ENCODE results near the gene GGTLC1.
"Not testable (repeated sequence)": the region's sequence is repeated elsewhere in the genome, so short reads cannot be mapped to it uniquely, and the experiment has no call there.

Gene GGTLC1

DNA sequence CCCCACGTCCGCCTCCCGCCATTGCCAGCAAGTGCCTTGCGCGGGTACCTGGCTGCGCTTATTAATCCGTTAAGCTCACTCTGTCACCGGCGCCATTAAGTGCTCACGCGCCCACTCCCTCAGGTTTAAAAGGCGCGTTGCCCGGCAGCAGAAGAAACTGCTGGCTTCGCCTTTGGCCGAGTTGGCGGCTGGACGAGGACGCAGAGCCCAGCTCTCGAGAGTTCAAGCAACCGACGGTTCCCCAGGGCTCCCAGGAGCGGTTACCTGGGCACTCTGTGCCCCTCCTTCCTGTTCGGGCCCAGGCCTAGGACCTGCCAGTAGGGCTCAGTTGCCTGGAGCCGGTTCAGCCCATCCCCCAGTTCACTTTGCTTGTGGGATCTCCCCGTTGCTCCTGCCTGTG is at the start of gene GGTLC1:
Gene GGTLC1, minus strand, starts transcription at position 219 of the 400 bp plus-strand sequence. CDS start 2,168 bp downstream, outside the sequence.
- DNase-seq = no peak

GRCh38 chr20:24034820-24035219 is 46.2 kb upstream of the GGTLC1 start:
- no peak for DNase-seq

DNA sequence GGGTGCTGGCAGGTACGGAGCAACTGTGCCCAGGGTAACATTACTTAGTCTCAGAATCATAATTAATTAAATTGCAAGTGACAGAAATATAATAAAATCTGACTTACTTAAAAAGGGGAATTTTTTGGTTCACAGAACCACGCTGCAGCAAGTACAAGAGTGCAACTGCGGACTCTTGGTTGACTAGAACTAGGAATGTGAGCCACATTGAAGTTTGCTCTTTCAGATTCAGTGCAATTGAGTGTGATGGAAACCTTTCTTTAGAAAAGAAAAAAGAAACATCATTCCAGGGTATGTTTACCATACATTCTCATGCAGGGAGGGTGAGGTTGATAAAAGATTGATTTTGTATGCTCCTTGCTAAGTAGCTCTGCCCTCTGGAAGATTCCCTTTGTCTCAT is 45.0 kb upstream of the GGTLC1 start:
- no peak for DNase-seq

DNA sequence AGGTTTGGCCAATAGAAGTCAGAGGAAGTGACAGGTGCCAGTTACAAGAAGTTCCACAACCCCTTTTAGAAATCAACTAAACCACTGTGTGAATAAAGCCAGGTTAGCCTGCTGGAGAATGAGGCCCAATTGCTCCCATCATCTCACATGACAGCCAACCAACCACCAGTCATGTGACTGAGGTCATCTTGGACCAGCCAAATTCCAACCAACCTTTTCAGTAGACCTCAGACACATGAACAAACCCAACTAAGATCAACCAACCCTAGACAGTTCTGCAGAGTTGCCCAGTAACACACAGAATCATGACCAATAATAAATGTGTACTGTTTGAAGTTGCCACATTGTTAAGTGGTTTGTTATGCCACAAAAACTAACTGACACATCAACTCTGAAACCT is 44.6 kb upstream of the GGTLC1 start:
- DNase-seq = peak; percentile 68

DNA sequence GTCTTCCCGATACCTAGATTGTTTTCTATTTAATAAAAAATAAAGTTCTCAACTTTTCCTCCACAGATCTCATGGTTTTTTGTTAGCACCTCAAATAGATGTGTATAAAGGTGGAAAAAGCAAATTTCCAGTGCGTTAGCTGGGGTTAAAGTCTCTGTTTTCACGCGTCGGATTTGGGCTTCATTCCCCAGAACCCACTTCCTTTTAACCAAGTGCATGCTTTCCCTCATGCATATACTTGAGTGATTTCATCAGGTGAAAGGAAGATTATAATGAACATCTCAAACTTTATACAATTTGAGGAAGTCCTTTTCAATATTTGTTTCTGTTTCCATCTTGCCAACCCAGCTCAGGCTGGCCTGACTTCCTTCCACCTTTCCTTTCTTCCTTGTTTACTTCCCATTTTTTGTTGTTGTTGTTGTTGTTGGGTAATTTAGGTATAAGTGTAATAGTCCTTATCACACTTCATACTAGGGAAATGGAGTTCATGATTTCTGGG is 43.9 kb upstream of the GGTLC1 start:
- DNase-seq = no peak

- peak; percentile 89 for DNase-seq
These were observed 38.6 kb upstream of the GGTLC1 start for GRCh38 chr20:24027229-24027628.

DNA sequence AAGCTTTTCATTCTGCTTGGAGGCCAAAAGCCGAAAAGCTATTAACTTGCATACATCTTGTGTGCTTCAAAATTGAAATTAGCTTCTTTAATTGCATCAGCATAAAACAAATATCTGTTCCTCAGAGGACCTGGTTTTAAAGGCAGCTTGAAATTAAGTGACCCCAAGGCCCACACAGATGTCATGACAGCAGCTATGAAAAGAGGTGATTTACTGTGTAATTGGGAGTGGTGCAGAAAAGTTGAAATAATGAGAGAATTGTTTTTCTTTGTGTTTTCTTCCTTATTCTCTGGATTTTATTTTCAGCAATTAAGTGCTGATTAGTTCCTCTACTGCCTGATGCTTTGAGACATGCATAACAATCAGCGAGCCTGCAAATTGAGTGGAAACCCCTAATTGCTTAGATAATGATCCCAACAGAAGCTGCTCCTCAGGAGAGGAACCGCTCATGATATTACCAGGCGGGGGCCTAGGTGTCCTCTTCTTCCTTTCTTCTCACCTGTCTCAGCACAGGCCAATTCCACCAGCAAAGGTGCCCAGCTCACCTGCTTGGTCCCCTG is 34.1 kb upstream of the GGTLC1 start:
- no peak for DNase-seq

DNA sequence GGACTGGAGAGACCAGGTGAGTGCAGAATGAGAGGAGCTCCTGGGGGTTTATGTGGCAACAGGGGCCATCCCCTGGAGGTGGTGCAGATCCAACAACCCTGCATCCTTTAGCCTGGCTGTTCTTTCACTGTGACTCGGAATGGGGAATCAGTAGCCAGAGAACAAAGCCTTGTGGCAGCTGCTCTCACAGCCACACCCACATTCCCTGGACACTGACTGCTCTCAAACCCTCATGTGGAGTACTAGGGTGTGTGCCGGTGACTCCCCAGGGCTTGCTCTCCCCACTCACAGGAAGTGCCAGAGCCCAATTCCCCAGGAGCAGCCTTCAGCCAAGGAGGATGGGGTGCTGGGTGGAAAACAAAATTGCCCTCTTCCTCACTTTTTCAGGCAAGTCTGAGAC is 30.2 kb upstream of the GGTLC1 start:
- DNase-seq = no peak

- peak; percentile 26 for DNase-seq
These were observed 28.8 kb upstream of the GGTLC1 start for GRCh38 chr20:24017458-24017755.

DNA sequence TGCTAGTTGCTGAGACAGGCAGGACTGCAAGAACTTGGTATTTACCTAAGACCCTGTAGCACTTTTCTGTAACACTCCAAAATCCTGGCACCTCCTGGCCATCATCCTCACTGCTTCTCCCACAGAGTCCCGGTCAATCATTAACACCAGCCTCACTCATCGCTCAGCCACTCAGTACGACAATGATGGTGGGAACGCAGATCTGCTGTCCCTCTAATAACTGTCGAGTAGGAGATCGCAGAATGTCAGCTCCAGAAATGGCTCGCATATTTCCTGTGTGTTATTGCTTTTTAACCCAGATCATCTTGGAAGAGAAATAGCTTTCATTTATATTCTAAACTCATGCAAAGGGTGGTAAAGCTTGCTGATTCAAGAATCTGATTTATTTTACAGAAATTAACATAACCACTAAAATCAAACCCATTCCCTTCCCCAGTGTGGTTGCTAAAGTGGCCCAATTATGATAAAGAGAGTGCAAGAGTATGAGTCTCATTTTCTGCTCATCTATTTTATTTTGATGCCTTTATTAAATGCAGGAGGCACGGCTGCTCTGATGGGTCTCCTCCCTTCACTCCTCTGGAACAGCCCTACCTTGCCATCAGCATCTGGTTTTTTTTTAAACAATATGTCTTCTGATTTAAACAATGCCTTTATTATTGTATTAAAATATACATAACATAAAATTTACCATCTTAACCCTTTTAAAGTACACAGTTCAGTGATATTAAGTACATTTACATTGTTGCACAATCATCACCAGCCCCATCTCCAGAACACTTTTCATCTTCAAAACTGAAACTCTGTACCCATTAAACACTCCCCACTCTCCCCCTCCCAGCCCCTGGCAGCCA is 28.3 kb upstream of the GGTLC1 start:
- no peak for DNase-seq

DNA sequence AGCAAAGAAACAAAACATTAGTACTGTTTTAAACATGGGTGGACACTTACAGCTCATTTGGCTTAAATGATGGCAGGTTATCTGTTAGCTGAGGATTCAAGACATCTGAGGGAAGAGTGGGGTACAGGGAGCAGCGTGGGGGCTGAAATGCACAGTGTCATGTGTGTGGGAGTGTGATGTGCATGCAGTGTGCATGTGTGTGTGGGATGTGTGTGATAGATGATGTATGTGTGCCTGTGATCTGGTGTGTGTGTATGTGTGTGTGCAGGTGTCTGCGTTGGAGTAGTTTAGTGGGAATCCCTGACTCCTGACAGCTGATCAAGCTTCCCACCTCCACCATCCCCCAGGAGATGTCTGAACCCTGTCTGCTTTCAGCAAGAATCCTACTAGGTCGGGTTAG is 25.4 kb upstream of the GGTLC1 start:
- DNase-seq = no peak

GRCh38 chr20:24011282-24011681 is 22.7 kb upstream of the GGTLC1 start:
- no peak for DNase-seq

- no peak for DNase-seq
These were observed 19.2 kb upstream of the GGTLC1 start for GRCh38 chr20:24007758-24008157.

GRCh38 chr20:24007073-24007595 is 18.6 kb upstream of the GGTLC1 start:
- DNase-seq = no peak

GRCh38 chr20:24006626-24007025 is 18.0 kb upstream of the GGTLC1 start:
- DNase-seq = no peak

DNA sequence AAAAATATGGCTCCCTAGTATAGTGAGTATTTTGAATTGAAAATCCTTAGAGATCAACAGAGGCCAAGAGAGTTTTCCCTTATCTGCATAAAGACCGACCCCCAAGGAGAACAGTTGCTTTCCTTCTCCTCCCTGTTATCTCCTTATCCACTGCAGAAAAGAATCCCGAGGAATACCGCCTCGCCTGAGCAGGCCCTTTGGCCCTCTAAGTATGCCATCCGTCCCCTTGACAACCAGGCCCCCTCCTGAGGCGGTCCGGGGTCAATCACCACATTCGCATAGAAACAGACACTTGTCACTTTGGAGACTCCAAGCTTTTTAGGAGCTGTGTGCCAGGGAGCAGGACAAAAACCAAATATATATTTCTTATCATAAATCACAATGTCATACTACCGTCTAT is 15.9 kb upstream of the GGTLC1 start:
- DNase-seq = no peak

GRCh38 chr20:24002896-24003295 is 14.3 kb upstream of the GGTLC1 start:
- DNase-seq = no peak

- DNase-seq = no peak
These were observed 13.3 kb upstream of the GGTLC1 start for GRCh38 chr20:24001712-24002405.

- no peak for DNase-seq
These were observed 10.3 kb upstream of the GGTLC1 start for GRCh38 chr20:23998844-23999243.

DNA sequence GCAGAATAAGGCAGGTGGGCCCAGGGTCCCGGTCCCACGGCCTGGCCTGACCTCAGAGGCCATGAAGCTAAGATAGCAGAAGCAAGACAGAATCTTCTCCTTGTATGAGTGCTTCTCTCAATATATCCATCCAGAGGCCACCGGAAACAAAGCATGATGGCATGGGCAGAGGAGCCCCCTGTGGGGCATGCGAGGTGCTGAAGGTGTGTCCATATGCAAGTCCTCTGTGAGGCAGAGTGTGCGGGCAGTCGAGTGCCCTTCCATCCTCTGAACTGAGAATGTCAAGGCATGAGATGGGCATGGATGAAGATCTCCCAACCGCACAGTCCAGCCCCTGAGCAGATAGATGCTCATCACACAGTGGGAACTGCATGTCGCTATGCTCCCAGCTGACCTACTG is 9.8 kb upstream of the GGTLC1 start:
- DNase-seq = no peak

DNA sequence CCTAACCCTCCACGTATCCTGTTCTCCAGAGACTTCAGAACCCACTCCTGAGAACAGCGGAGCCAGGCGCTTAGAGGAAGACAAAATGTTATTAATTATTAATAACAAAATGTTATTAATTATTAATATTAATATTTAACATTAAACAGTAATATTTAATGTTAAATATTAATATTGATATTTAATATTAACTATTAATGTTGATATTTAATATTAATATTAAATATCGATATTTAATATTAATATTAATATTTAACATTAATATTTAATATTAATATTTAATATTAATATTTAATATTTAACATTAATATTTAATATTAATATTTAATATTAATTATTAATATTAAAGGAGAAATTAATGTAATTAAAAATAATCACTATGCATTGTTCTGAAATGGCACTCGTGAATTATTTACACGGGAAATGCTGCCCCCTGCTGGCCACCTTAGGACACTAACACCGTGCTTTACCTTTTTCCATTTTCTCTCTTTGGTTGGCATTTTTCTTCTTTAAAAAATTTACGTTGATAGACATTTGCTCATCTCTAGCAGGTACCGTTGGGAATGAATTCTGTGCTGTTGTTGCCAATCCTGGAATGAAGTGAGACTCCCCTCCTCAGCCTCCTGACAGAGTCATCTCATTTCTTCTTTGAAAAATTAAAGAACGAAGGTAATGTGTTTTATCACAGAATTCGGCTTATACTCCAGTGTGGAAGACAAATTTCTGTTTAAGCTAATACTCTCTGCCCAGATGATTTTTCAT is 7.5 kb upstream of the GGTLC1 start:
- peak; percentile 45 for DNase-seq

- not testable (repeated sequence) for DNase-seq
These were observed 6.7 kb upstream of the GGTLC1 start for GRCh38 chr20:23995291-23995690.

All from activated CD4-positive, alpha-beta T cell treated with anti-CD3 and anti-CD28 coated beads, Interleukin-10, Interleukin-2, amounts not matched to agents 100 ng/mL and 50 ng/mL, durations not matched to agents 16 hours and 8 hours (primary cell).